22Rv1 (cell line): ENCODE data around the gene AFF1.
A peak's percentile ranks its signal among the peaks of the same experiment; 100 is the strongest.

Experiments used
- H3K27ac ChIP-seq: fragments of 450-650 bp; 2 replicates; pipeline ENCODE4 v1.5.1; 2017
- ZFX ChIP-seq: fragments of 450-650 bp; IDR thresholded peaks from 2 replicates; pipeline ENCODE4 v1.6.1; 2017; ENCODE audit warnings: antibody characterized with exemption, borderline replicate concordance
- TF ChIP-seq, protein P1 (sequence below): fragments of 450-650 bp; IDR thresholded peaks from 2 replicates; pipeline ENCODE4 v1.5.1; 2017; ENCODE audit warnings: mild to moderate bottlenecking

AFF1 gene, protein sequence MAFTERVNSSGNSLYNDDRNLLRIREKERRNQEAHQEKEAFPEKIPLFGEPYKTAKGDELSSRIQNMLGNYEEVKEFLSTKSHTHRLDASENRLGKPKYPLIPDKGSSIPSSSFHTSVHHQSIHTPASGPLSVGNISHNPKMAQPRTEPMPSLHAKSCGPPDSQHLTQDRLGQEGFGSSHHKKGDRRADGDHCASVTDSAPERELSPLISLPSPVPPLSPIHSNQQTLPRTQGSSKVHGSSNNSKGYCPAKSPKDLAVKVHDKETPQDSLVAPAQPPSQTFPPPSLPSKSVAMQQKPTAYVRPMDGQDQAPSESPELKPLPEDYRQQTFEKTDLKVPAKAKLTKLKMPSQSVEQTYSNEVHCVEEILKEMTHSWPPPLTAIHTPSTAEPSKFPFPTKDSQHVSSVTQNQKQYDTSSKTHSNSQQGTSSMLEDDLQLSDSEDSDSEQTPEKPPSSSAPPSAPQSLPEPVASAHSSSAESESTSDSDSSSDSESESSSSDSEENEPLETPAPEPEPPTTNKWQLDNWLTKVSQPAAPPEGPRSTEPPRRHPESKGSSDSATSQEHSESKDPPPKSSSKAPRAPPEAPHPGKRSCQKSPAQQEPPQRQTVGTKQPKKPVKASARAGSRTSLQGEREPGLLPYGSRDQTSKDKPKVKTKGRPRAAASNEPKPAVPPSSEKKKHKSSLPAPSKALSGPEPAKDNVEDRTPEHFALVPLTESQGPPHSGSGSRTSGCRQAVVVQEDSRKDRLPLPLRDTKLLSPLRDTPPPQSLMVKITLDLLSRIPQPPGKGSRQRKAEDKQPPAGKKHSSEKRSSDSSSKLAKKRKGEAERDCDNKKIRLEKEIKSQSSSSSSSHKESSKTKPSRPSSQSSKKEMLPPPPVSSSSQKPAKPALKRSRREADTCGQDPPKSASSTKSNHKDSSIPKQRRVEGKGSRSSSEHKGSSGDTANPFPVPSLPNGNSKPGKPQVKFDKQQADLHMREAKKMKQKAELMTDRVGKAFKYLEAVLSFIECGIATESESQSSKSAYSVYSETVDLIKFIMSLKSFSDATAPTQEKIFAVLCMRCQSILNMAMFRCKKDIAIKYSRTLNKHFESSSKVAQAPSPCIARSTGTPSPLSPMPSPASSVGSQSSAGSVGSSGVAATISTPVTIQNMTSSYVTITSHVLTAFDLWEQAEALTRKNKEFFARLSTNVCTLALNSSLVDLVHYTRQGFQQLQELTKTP

DNA sequence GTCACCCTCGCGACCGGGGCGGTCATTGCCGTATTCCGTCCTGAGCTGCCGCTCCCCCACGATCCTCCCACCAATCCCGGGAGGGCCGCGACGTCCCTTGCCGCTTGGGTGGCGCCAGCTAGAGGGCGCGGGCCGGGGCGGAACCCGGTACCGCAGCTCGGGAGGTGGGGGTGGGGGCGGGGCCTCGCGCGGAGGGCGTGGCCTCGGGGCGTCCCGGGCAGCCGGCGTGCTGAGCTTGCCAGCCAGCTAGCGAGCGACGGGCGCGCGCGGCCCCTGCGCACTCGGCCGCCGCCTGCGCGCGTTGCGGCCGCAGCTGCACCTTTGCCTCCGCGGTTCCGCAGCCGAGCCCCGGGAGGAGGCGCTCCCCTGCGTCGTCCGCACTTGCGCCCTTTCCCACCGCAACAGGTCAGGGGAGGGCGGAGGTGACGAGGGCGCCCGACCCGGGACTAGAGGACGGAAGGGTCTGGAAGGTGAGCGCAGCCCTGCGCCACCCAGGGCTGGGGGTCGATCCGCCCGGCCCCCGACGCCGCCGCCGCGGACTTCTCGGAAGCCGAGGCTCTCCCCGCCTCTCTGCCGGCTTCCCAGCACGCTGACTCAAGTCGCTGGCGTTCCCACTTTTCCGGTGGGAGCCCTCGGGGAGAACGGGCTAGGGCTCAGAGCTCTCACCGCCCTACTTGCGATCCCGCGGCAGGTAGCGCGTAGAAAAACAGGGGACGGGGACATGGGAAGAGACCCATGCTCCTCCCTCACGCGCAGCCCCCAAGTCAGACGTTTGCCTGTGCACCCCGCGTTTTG lies at the start of gene AFF1:
Gene AFF1 (plus strand): TSS at position 241 of the 795 bp plus-strand sequence. CDS start 13,523 bp downstream, outside the sequence.
- TF ChIP-seq, protein P1, sequence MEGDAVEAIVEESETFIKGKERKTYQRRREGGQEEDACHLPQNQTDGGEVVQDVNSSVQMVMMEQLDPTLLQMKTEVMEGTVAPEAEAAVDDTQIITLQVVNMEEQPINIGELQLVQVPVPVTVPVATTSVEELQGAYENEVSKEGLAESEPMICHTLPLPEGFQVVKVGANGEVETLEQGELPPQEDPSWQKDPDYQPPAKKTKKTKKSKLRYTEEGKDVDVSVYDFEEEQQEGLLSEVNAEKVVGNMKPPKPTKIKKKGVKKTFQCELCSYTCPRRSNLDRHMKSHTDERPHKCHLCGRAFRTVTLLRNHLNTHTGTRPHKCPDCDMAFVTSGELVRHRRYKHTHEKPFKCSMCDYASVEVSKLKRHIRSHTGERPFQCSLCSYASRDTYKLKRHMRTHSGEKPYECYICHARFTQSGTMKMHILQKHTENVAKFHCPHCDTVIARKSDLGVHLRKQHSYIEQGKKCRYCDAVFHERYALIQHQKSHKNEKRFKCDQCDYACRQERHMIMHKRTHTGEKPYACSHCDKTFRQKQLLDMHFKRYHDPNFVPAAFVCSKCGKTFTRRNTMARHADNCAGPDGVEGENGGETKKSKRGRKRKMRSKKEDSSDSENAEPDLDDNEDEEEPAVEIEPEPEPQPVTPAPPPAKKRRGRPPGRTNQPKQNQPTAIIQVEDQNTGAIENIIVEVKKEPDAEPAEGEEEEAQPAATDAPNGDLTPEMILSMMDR: peak; percentile 73
- TF ChIP-seq ZFX: no peak
- H3K27ac ChIP-seq: peak within 1 kb of the TSS; percentile 91

DNA sequence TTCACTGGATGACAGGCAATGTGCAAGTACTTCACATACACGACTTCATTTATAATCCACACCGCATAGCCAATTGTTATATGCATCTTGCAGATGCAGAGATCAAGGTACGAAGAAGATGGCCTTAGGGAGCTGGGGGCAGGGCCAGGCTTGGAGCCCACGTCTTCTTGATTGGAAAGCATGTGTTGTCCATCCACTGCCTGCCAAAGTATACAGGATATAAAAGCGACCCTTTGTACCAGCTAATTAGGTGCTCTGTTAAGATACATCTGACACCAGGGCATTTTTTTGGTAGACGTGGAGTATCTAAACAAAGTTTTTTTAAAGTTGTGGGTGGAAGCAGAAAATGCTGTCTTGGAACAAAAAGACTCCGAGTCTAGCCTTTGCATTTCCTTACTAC lies 44.0 kb upstream of the AFF1 start:
- TF ChIP-seq, protein P1: no peak
- TF ChIP-seq ZFX: no peak
- peak overlapping the region; percentile 89 for H3K27ac ChIP-seq

DNA sequence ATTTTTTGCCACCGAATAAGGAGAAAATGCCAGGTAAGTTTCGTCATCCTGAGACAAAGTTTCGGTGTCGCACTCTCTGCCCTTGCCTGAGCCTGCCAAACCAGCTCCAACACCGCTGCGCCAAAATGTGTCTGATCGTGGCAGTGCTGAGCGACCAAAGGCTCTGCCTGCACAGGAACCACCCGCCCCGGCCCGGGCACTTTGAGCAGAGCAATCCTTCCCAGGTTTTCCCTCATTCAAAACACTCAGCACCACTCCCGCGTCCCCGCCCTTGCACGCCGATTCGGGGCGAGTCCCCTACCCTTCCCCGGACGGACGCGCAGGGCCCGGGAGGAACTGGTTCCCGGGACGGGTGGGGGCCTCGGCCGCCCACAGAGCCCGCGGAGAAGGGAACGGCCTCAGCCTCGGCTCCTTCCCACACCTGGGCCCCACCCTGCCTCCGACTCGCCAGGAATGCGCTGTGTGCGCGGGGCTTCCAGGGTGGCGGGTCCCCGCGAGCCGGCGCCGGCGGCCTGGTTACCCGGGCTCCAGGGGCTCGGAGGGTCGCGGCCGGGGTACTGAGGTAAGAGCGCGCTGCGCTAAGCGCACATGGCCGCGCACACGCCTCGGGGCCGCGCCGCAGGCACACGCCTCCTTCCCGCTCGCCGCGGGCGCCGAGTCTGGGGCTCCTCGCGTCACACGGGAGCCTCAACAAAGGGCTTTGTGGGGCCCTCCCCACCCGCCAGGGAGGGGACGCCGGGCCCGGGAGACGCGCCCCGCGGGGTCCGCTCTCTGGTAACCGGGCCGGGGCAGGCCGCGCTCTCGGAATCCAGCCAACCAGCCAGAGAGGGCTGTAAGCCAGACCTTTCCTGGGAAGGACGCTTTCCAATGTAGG lies 42.8 kb upstream of the AFF1 start, which contains the start of gene C4orf36:
Gene C4orf36 (minus strand): TSS at position 661 of the 874 bp plus-strand sequence. CDS start 902 bp downstream, outside the sequence.
- H3K27ac ChIP-seq: peak within 1 kb of the TSS; percentile 89
- TF ChIP-seq, protein P1: peak; percentile 33
- no peak for TF ChIP-seq ZFX

DNA sequence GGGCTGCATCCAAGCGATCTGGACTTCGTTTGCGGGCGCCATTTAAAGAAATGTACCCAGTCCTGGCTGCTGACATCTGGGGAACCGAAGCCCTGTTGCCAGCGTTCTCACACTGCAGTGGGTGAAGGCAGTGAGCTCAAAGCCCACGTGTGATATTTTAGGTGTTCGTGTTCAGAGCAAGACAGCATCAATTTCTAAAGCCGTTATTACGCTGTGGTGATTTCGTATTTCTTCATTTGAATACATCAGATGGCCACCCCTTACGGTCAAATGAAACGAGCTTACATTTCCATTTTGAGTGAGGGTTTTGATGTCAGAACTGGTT lies 42.2 kb upstream of the AFF1 start:
- TF ChIP-seq ZFX: no peak
- TF ChIP-seq, protein P1: no peak
- peak overlapping the region; percentile 89 for H3K27ac ChIP-seq

DNA sequence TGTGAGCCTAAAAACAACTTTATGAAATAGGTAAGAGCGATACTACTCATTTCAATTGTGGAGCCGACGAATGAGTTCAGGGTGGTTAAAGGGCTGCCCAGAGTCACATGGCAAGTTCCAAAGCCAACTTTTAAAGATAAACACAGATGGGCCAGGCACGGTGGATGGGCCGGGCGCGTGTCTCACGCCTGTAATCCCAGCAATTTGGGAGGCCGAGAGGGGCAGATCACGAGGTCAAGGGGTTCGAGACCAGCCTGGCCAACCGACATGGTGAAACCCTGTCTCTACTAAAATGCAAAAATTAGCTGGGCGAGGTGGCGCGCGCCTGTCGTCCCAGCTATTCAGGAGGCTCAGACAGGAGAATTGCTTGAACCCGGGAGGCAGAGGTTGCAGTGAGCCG lies 41.7 kb upstream of the AFF1 start:
- peak overlapping the region; percentile 89; the same call in 1 of the 2 replicates for H3K27ac ChIP-seq
- TF ChIP-seq, protein P1: no peak
- no peak for TF ChIP-seq ZFX

DNA sequence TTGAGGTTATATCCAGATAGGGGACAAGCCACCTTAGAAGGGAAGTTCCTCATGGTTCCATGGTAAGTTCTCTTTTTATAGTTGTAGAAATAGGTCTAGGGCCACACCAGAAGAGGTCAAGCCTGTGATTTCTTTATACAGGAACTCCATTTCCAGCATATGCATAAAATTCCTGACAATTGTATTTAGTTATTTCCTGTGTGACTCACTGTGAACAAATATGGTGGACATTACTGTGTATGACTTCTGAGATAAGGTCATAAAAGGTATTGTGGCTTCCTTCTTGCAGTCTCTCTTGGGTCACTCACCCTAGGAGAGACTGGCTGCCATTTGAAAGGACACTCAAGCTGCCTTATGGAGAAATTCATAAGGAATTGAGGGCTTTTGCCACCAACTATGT lies 40.4 kb upstream of the AFF1 start:
- TF ChIP-seq, protein P1: no peak
- no peak for TF ChIP-seq ZFX
- no peak overlapping the region for H3K27ac ChIP-seq
